ENCODE results near the gene SLC30A5. TPM values are rescaled to one million over a fixed set of nuclear protein-coding genes. Genes with fewer than 3 reads are reported as not detected.
"Not testable (repeated sequence)": the region's sequence is repeated elsewhere in the genome, so short reads cannot be mapped to it uniquely, and the experiment has no call there.

Gene SLC30A5
- 30.2 TPM for total RNA-seq
- long read RNA-seq, full-length matches to known transcripts, result 70 of 84 reads
- long read RNA-seq, partial matches to known transcripts, result 5 of 84 reads
- long read RNA-seq, other reads (novel, unspliced or antisense), result 9 of 84 reads

DNA sequence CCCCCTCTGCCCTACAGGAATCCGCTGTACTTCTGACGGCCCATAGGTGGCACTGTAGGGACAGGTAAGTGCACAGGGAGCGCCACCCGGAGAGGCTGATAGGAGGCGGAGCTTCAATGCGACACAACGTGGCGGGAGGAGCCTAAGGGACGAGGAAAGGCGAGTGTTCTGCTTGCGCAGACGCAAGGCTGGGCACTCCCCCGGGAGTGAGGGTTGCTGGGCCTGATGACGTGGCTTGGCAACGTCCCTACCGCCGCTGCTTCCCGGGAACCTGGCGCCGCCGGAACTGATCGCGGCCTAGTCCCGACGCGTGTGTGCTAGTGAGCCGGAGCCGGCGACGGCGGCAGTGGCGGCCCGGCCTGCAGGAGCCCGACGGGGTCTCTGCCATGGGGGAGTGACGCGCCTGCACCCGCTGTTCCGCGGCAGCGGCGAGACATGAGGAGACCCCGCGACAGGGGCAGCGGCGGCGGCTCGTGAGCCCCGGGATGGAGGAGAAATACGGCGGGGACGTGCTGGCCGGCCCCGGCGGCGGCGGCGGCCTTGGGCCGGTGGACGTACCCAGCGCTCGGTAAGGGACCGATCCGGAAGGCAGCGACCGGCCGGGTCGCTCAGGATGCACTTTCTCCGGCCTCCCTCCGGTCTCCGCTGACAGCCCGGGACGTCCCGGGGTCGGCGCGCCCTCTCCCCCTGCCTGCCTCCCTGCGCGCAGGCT lies at the start of gene SLC30A5:
SLC30A5 (plus strand) TSS at position 244 of the 712 bp plus-strand sequence; CDS start at position 486, 242 bp downstream.
- ATAC-seq (peak; percentile 99), DNase-seq (peak; percentile 99)
- intact Hi-C loops (cut with micrococcal nuclease), result no loop called here

DNA sequence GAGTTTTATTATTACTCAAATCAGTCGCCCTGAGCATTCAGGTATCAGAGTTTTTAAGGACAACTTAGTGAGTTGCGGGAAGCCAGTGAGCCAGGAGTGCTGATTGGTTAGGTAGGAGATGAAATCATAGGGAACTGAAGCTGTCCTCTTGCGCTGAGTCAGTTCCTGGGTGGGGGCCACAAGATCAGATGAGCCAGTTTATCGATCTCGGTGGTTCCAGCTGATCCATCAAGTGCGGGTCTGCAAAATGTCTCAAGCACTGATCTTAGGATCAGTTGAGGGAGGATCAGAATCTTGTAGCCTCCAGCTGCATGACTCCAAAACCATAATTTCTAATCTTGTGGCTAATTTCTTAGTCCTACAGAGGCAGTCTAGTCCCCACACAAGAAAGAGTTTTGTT lies 48.6 kb upstream of the SLC30A5 start:
- intact Hi-C loops (cut with micrococcal nuclease); DNase-seq; ATAC-seq: not testable (repeated sequence)

DNA sequence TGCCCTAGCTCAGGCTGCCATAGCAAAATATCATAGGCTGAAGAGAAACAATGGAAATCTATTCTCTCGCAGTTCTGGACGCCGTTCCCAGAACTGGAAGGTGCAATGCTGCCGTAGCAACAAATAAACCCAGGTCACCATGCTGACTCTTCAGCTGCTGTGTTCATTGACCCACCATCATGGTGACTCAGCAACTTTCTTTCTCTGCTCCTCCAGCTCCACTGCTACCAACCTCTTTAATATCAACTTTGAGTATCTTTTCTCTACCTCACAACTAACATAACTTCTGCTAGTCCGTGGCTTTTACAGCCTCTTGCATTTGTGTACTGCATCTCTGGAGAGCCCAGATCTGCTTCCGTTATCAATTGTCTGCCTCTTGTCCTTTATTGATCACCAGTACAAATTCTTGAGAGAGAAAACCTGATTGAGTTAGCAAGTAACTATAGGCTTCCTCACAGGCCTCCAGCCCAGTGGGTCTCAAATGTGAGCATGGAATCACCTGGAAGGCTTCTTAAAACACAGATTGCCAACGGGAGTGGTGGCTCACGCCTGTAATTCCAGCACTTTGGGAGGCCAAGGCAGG lies 47.3 kb upstream of the SLC30A5 start:
- intact Hi-C loops (cut with micrococcal nuclease), result no loop called here
- ATAC-seq (no peak), DNase-seq (no peak)

GRCh38 chr5:69048230-69048629 lies 45.6 kb upstream of the SLC30A5 start:
- intact Hi-C loops (cut with micrococcal nuclease), result no loop called here
- no peak for DNase-seq
- no peak for ATAC-seq

- ATAC-seq (no peak), DNase-seq (no peak)
- intact Hi-C loops (cut with micrococcal nuclease), result no loop called here
Observed at GRCh38 chr5:69049151-69049550, 44.7 kb upstream of the SLC30A5 start.

DNA sequence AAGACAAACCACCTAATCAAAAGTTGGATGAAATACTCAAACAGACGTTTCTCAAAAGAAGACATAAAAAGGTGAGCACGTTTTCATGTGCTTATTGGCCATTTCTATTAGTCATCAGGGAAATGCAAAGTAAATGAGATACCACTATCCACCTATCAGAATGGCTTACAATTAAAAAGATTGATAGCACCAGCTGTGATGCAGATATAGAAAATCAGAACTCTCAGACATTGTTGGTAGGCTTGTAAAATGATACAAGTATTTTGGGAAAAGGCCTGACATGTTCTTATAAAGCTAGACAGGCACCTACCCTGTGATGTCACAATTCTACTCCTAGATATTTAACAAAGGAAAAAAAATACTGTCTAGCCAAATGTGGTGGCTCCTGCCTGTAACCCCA lies 44.0 kb upstream of the SLC30A5 start:
- DNase-seq (no peak), ATAC-seq (no peak)
- intact Hi-C loops (cut with micrococcal nuclease), result no loop called here

- intact Hi-C loops (cut with micrococcal nuclease), result no loop called here
- DNase-seq, result no peak
Observed at GRCh38 chr5:69050214-69050613, 43.6 kb upstream of the SLC30A5 start.

GRCh38 chr5:69052181-69052580 lies 41.6 kb upstream of the SLC30A5 start:
- ATAC-seq, result no peak
- intact Hi-C loops (cut with micrococcal nuclease), result no loop called here

More at GRCh38 chr5:69050214-69050613, 43.6 kb upstream of the SLC30A5 start:
- ATAC-seq, result no peak

GRCh38 chr5:69074664-69075521 lies 18.9 kb upstream of the SLC30A5 start:
- DNase-seq (no peak), ATAC-seq (no peak)
- intact Hi-C loops (cut with micrococcal nuclease), result no loop called here

More at GRCh38 chr5:69052181-69052580, 41.6 kb upstream of the SLC30A5 start:
- no peak for DNase-seq

GRCh38 chr5:69075522-69076179 lies 18.2 kb upstream of the SLC30A5 start:
- ATAC-seq, result no peak
- DNase-seq, result no peak
- intact Hi-C loops (cut with micrococcal nuclease), result no loop called here

- no peak for ATAC-seq
- DNase-seq, result no peak
- intact Hi-C loops (cut with micrococcal nuclease), result no loop called here
Observed at GRCh38 chr5:69078921-69079540, 14.8 kb upstream of the SLC30A5 start.

DNA sequence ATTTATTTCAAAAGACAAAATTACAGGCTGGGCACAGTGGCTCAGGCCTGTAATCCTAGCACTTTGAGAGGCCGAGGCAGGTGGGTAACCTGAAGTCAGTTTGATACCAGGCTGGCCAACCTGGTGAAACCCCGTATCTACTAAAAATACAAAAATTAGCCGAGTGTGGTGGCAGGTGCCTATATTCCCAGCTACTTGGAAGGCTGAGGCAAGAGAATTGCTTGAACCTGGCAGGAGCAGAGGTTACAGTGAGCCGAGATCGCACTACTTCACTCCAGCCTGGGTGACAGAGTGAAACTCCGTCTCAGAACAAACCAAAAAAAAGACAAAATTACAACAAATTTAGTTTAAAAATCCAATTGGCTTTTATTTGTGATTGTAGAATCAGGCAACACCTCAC lies 14.3 kb upstream of the SLC30A5 start:
- intact Hi-C loops (cut with micrococcal nuclease), result no loop called here
- DNase-seq (no peak), ATAC-seq (no peak)

GRCh38 chr5:69083412-69083811 lies 10.4 kb upstream of the SLC30A5 start:
- intact Hi-C loops (cut with micrococcal nuclease), result no loop called here
- DNase-seq (no peak), ATAC-seq (no peak)

DNA sequence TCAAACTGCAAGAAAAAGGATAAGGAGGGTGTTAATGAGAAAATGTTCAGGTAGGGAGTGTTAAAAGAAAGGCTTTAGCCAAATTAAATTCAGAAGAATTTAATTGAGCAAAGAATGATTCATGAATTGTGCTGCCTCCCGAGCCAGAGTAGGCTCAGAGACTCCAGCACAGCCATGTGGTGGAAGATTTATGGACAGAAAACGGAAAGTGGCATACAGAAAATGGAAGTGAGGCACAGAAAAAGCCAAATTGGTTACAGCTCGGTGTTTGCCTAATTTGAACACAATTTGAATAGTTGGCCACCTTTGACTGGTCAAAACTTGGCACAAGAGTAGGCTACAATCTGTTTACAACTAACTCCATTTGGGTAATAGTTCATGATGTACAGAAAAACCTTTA lies 9.6 kb upstream of the SLC30A5 start:
- DNase-seq (no peak), ATAC-seq (no peak)
- intact Hi-C loops (cut with micrococcal nuclease), result no loop called here

GRCh38 chr5:69084903-69085302 lies 8.9 kb upstream of the SLC30A5 start:
- DNase-seq (no peak), ATAC-seq (no peak)
- intact Hi-C loops (cut with micrococcal nuclease), result no loop called here

DNA sequence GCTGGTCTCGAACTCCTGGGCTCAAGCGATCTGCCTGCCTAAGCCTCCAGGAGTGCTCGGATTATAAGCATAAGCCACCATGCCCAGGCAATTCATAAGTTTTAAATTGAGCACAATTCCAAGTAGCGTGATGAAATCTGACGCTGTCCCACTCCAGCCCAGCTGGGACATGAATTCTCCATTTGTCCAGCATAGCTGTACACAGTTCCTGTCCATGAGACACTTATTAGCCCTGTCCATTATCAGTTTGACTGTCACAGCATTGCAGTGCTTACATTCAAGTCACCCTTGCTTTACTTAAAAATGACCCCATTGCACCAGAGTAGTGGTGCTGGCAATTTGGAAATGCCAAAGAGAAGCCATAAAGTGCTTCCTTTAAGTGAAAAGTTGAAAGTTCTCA lies 7.6 kb upstream of the SLC30A5 start:
- intact Hi-C loops (cut with micrococcal nuclease), result no loop called here
- peak; percentile 22 for ATAC-seq

DNA sequence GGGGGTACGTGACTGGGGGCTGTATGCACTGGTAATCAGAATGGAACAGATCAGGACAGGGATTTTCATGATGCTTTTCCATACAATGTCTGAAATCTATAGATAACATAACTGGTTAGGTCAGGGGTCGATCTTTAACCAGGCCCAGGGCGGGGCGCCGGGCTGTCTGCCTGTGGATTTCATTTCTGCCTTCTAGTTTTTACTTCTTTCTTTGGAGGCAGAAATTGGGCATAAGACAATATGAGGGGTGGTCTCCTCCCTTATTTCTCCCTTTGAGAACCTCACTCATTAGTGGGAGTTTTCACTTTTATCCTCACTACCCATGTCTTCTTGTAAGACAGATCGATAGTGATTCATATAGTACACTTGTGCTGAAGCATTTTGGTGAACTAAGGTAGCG lies 5.8 kb upstream of the SLC30A5 start:
- ATAC-seq; intact Hi-C loops (cut with micrococcal nuclease); DNase-seq: not testable (repeated sequence)

More for the DNA sequence above, 7.6 kb upstream of the SLC30A5 start:
- DNase-seq, result no peak

DNA sequence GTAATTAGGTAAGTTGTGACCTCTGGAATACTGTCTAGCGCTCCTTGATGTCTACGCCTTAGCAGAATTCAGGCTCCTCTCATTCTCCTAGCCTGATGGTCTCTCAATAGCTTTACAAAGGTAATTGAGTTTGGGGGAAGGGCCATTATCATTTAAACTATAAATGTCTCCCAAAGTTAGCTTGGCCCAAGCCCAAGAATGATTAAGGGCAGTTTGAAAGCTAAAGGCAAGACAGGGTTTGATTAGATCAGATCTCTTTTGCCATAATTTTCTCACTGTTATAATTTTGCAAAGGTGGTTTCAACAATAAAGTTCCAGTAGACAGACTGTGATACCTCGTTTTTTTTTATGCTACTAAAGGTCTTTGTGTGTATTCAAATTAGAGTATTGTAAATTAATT lies 3.7 kb upstream of the SLC30A5 start:
- ATAC-seq (no peak), DNase-seq (no peak)
- intact Hi-C loops (cut with micrococcal nuclease), result no loop called here

GRCh38 chr5:69091771-69092170 lies 2.0 kb upstream of the SLC30A5 start:
- intact Hi-C loops (cut with micrococcal nuclease), result no loop called here
- no peak for DNase-seq
- ATAC-seq, result no peak
